GM12872 (cell line): ENCODE measurements around the gene PFN2.

Experiments used
- CTCF ChIP-seq: IDR thresholded peaks from 3 replicates; pipeline ENCODE4 v1.5.1; 2011; ENCODE audit warnings: low read depth, mild to moderate bottlenecking, low read length, moderate library complexity; ENCODE audit not compliant: insufficient read depth

The PFN2 gene

GRCh38 chr3:149933858-149934257 is 36.8 kb downstream of the PFN2 start:
- no peak for TF ChIP-seq CTCF

GRCh38 chr3:149933008-149933407 is 37.7 kb downstream of the PFN2 start:
- TF ChIP-seq CTCF, result no peak

- TF ChIP-seq CTCF, result no peak
These were observed 50.6 kb downstream of the PFN2 start for GRCh38 chr3:149920119-149920518.

- TF ChIP-seq CTCF, result no peak
These were observed 51.2 kb downstream of the PFN2 start for GRCh38 chr3:149919509-149919908.

GRCh38 chr3:149917124-149917667 is 53.5 kb downstream of the PFN2 start:
- TF ChIP-seq CTCF, result no peak
